ENCODE results near the gene POLA2.
"Not testable (repeated sequence)": the region's sequence is repeated elsewhere in the genome, so short reads cannot be mapped to it uniquely, and the experiment has no call there.

The POLA2 gene

DNA sequence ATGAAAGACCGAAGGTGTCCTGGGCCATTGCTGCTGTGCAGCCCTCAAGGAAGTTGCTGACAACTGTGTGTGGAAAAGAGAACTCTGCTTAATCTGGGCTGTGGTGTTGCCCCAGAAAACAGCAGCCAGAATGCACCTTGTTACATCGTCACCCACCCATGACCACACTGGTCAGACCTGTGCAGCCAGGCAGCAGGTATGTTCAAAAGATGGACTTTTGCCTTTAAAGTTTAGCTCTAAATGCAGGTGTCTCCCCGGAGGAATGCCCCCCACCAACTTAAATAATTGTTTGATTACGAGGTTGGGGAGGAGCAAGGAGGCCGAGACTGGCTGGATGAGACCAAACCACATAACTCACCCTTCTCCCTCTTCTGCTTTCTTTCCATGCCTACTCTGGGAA is 15.3 kb upstream of the POLA2 start:
- Mint-ChIP-seq H3K27ac (peak overlapping the region; percentile 85 to 97 (median 90)), H3K27me3 (ENCODE audit: low read depth) (peaks cover 12% of the 10 kb centered on the region), H3K36me3 (ENCODE audit: low read depth) (no peaks in the 10 kb centered on the region), H3K4me1 (peaks cover 5% of the 10 kb centered on the region), H3K4me3 (no peak overlapping the region), H3K9me3 (no peaks in the 10 kb centered on the region)
- TF ChIP-seq, protein P1, sequence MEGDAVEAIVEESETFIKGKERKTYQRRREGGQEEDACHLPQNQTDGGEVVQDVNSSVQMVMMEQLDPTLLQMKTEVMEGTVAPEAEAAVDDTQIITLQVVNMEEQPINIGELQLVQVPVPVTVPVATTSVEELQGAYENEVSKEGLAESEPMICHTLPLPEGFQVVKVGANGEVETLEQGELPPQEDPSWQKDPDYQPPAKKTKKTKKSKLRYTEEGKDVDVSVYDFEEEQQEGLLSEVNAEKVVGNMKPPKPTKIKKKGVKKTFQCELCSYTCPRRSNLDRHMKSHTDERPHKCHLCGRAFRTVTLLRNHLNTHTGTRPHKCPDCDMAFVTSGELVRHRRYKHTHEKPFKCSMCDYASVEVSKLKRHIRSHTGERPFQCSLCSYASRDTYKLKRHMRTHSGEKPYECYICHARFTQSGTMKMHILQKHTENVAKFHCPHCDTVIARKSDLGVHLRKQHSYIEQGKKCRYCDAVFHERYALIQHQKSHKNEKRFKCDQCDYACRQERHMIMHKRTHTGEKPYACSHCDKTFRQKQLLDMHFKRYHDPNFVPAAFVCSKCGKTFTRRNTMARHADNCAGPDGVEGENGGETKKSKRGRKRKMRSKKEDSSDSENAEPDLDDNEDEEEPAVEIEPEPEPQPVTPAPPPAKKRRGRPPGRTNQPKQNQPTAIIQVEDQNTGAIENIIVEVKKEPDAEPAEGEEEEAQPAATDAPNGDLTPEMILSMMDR (IDR thresholded peaks at IDR 0.05; ENCODE audit: unreplicated experiment in 3 of 3): no peak

- not testable (repeated sequence) for H3K27me3 Mint-ChIP-seq (ENCODE audit: low read depth); H3K9me3 Mint-ChIP-seq; H3K36me3 Mint-ChIP-seq (ENCODE audit: low read depth); H3K4me1 Mint-ChIP-seq; H3K4me3 Mint-ChIP-seq; H3K27ac Mint-ChIP-seq
Measured at GRCh38 chr11:65248184-65248710, 13.5 kb upstream of the POLA2 start.

GRCh38 chr11:65251476-65251875 is 10.3 kb upstream of the POLA2 start:
- Mint-ChIP-seq H3K36me3 (ENCODE audit: low read depth) (no peaks in the 10 kb centered on the region), H3K9me3 (no peaks in the 10 kb centered on the region), H3K27me3 (ENCODE audit: low read depth) (peaks cover 16% of the 10 kb centered on the region), H3K27ac (no peak overlapping the region), H3K4me1 (peaks cover 4% of the 10 kb centered on the region), H3K4me3 (no peak overlapping the region)
- TF ChIP-seq, protein P1 (IDR thresholded peaks at IDR 0.05; ENCODE audit: unreplicated experiment in 3 of 3): no peak

DNA sequence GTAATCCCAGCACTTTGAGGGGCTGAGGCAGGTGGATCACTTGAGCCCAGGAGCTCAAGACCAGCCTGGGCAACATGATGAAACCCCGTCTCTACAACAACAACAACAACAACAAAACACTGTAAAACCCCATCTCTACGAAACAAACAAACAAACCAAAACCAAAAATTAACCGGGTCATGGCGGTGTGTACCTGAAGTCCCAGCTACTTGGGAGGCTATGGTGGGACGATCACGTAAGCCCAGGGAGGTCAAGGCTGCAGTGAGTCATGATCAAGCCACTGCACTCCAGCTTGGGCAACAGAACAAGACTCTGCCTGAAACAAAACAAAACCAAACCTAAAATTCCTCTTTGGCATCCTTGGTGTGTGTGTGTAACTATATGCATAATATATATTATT is 7.0 kb upstream of the POLA2 start:
- H3K4me3 Mint-ChIP-seq: no peak overlapping the region
- no peaks in the 10 kb centered on the region for H3K9me3 Mint-ChIP-seq
- TF ChIP-seq, protein P1 (IDR thresholded peaks at IDR 0.05; ENCODE audit: unreplicated experiment in 3 of 3): no peak
- no peaks in the 10 kb centered on the region for H3K4me1 Mint-ChIP-seq
- H3K27ac Mint-ChIP-seq: no peak overlapping the region
- peaks cover 13% of the 10 kb centered on the region for H3K27me3 Mint-ChIP-seq (ENCODE audit: low read depth)
- no peaks in the 10 kb centered on the region for H3K36me3 Mint-ChIP-seq (ENCODE audit: low read depth)

GRCh38 chr11:65258988-65259387 is 2.8 kb upstream of the POLA2 start:
- peaks cover 5% of the 10 kb centered on the region for H3K27me3 Mint-ChIP-seq (ENCODE audit: low read depth)
- TF ChIP-seq, protein P1 (IDR thresholded peaks at IDR 0.05; ENCODE audit: unreplicated experiment in 3 of 3): no peak
- peaks cover 18% of the 10 kb centered on the region for H3K4me1 Mint-ChIP-seq
- H3K9me3 Mint-ChIP-seq: no peaks in the 10 kb centered on the region
- no peaks in the 10 kb centered on the region for H3K36me3 Mint-ChIP-seq (ENCODE audit: low read depth)
- H3K4me3 Mint-ChIP-seq: peak overlapping the region in 2 of 3 experiments; percentile 27 to 51
- H3K27ac Mint-ChIP-seq: no peak overlapping the region

GRCh38 chr11:65260302-65260701 is 1.5 kb upstream of the POLA2 start:
- peaks cover 24% of the 10 kb centered on the region for H3K4me1 Mint-ChIP-seq
- peaks cover 4% of the 10 kb centered on the region for H3K27me3 Mint-ChIP-seq (ENCODE audit: low read depth)
- peaks cover 8% of the 10 kb centered on the region for H3K36me3 Mint-ChIP-seq (ENCODE audit: low read depth)
- no peak overlapping the region for H3K27ac Mint-ChIP-seq
- H3K4me3 Mint-ChIP-seq: peak overlapping the region; percentile 84 to 89 (median 89)
- TF ChIP-seq, protein P1 (IDR thresholded peaks at IDR 0.05; ENCODE audit: unreplicated experiment in 3 of 3): no peak
- H3K9me3 Mint-ChIP-seq: no peaks in the 10 kb centered on the region

Measured in nephron (organoid).